ENCODE results near the gene DDX39B. TPM values are rescaled to one million over a fixed set of nuclear protein-coding genes. Genes with fewer than 3 reads are reported as not detected.

DDX39B gene
- total RNA-seq, 1 donor from 2014 or later: 230 TPM

DNA sequence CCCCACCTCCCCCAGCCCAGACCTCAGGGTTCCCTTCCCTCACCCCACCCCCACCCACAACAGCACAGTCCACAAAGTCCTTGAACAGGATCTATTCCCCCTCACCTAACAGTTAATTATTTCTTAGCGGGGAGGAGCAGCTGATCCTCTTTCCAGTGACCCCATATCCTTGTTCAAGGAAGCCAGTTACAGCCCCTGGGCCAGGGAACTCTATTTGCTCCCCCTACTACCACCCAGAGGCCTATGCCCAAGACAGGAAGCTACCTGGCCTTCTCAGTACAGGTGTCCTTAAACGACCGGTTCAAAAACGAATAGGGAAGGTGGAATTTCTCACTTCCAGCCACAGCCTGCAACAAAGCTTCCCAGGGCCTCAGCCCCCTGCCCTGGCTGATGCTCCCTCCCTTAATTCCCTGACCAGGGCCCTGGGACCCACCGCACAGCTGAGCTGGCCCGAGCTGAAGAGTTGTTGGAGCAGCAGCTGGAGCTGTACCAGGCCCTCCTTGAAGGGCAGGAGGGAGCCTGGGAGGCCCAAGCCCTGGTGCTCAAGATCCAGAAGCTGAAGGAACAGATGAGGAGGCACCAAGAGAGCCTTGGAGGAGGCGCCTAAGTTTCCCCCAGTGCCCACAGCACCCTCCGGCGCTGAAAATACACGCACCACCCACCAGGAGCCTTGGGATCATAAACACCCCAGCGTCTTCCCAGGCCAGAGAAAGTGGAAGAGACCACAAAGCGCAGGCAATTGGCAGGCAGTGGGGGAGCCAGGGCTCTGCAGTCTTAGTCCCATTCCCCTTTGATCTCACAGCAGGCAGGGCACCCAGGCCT lies 12.3 kb downstream of the DDX39B start:
- no peak overlapping the region for H3K4me3 Mint-ChIP-seq (ENCODE audit: unreplicated experiment)

DNA sequence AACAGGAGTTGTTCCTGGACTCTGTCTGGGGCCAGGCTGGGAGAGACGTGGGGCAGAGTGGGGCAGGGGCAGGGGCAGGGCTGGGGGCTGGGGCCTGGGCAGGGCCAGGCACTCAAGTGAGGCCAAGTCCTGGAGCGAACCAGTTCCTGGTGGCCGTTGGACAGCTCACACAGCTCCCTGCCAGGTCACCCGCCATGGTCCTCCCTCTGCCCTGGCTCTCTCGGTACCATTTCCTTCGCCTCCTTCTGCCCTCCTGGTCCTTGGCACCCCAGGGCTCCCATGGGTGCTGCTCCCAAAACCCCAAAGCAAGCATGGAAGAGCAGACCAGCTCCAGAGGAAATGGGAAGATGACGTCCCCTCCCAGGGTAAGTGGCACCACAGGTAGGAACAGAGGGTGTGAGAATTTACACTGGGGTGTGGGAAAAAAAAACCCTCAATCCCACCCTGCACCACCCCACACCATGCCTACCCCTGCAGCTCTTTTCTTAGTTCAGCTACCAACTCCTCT lies 12.9 kb downstream of the DDX39B start, which contains the start of gene MCCD1:
TSS of gene MCCD1 (plus strand) at position 142 of the 508 bp plus-strand sequence. CDS start at position 195, 53 bp downstream.
- Mint-ChIP-seq H3K27me3 (ENCODE audit: low read depth) (no peaks in the 10 kb centered on the region), H3K4me3 (ENCODE audit: unreplicated experiment) (no peak within 1 kb of the TSS), H3K36me3 (ENCODE audit: low read depth) (peaks cover 28% of the 10 kb centered on the region), H3K9me3 (ENCODE audit: low read depth) (no peaks in the 10 kb centered on the region), H3K4me1 (ENCODE audit: low read depth) (peaks cover 7% of the 10 kb centered on the region), H3K27ac (ENCODE audit: unreplicated experiment) (peak within 1 kb of the TSS; percentile 81)
- TF ChIP-seq, protein P1, sequence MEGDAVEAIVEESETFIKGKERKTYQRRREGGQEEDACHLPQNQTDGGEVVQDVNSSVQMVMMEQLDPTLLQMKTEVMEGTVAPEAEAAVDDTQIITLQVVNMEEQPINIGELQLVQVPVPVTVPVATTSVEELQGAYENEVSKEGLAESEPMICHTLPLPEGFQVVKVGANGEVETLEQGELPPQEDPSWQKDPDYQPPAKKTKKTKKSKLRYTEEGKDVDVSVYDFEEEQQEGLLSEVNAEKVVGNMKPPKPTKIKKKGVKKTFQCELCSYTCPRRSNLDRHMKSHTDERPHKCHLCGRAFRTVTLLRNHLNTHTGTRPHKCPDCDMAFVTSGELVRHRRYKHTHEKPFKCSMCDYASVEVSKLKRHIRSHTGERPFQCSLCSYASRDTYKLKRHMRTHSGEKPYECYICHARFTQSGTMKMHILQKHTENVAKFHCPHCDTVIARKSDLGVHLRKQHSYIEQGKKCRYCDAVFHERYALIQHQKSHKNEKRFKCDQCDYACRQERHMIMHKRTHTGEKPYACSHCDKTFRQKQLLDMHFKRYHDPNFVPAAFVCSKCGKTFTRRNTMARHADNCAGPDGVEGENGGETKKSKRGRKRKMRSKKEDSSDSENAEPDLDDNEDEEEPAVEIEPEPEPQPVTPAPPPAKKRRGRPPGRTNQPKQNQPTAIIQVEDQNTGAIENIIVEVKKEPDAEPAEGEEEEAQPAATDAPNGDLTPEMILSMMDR (IDR thresholded peaks at IDR 0.05): no peak
- no peak for DNase-seq (ENCODE audit: low spot score)

More for the DNA sequence above, 12.3 kb downstream of the DDX39B start:
- no peak for DNase-seq (ENCODE audit: low spot score)
- H3K9me3 Mint-ChIP-seq (ENCODE audit: low read depth): no peaks in the 10 kb centered on the region
- H3K4me1 Mint-ChIP-seq (ENCODE audit: low read depth): peaks cover 7% of the 10 kb centered on the region
- H3K27me3 Mint-ChIP-seq (ENCODE audit: low read depth): no peaks in the 10 kb centered on the region
- H3K36me3 Mint-ChIP-seq (ENCODE audit: low read depth): peaks cover 30% of the 10 kb centered on the region
- H3K27ac Mint-ChIP-seq (ENCODE audit: unreplicated experiment): no peak overlapping the region
- TF ChIP-seq, protein P1 (IDR thresholded peaks at IDR 0.05): no peak

DNA sequence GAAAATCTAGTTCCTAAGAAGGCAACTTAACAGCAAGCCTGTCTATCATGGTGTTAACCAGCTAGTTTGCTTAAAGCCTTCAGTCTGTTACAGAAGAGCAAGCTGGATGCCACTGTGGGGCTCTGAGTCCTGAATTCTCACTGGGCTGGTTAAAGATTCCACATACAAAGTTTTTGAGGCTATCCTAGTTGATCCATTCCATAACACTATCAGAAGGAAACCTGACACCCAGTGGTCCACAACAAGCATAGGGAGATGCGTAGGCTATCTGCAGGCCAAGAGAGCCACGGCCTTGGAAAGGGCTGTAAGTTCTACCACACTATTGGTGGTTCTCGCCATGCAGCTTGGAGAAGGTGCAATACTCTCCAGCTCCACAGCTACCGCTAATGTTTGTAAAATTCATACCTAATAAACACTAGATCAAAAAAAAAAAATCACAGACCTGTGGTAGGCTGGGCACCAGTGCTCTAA lies 13.5 kb downstream of the DDX39B start:
- Mint-ChIP-seq H3K4me3 (ENCODE audit: unreplicated experiment) (no peak overlapping the region), H3K9me3 (ENCODE audit: low read depth) (no peaks in the 10 kb centered on the region), H3K27ac (ENCODE audit: unreplicated experiment) (peak overlapping the region; percentile 81), H3K36me3 (ENCODE audit: low read depth) (peaks cover 24% of the 10 kb centered on the region), H3K27me3 (ENCODE audit: low read depth) (no peaks in the 10 kb centered on the region), H3K4me1 (ENCODE audit: low read depth) (peaks cover 7% of the 10 kb centered on the region)
- DNase-seq (ENCODE audit: low spot score): no peak
- TF ChIP-seq, protein P1 (IDR thresholded peaks at IDR 0.05): no peak

DNA sequence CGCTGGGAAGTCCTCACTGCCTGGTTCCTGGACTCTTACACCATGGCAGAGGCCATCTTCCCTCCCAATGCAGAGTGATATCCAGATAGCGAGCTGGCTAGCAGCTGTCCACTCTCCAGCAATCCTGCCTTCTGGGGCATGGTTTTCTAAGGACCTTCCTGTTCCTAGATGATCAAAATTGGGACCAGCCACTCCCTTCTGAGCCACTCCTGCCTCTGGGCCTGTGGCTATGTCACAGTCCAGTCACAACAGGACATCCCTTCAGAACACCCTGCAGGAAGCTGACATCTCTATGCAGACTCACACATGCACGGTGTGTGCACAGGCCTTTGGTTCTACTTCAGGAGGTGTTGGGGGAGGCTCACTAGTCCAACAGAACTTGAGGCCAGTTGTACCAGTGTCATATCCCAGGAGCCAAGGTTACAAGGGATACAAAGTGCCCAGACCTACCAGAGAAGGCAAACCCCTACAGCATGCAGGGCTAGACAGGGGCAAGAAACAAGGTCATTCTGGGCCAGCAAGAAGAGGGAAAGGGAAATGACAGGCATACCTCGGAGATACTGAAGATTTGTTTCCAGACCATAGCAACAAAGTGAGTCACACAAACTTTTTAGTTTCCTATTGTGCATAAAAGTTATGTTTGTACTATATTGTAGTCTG lies 15.7 kb downstream of the DDX39B start:
- no peak for DNase-seq (ENCODE audit: low spot score)
- Mint-ChIP-seq H3K9me3 (ENCODE audit: low read depth) (peaks cover 5% of the 10 kb centered on the region), H3K4me3 (ENCODE audit: unreplicated experiment) (no peak overlapping the region), H3K27ac (ENCODE audit: unreplicated experiment) (peak overlapping the region; percentile 4), H3K36me3 (ENCODE audit: low read depth) (peaks cover 15% of the 10 kb centered on the region), H3K27me3 (ENCODE audit: low read depth) (peaks cover 2% of the 10 kb centered on the region), H3K4me1 (ENCODE audit: low read depth) (peaks cover 7% of the 10 kb centered on the region)
- TF ChIP-seq, protein P1 (IDR thresholded peaks at IDR 0.05): no peak

DNA sequence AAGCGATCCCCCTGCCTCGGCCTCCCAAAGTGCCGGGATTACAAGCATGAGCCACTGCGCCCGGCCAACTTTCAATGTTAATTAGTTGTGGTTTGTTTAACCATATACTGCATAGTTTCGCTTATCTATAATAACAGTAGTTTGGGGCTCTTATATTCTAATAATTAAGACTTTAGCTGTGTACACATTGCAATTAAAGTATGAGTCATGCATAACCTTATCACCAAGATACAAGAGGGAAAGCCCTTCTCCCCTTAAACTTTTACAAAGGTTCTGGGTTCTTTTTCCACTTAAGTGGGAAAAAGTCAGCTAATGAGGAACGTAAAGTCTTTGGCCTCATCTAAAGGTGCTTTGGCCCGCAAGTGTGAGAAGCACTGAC lies 16.3 kb downstream of the DDX39B start:
- peaks cover 2% of the 10 kb centered on the region for H3K27me3 Mint-ChIP-seq (ENCODE audit: low read depth)
- peaks cover 7% of the 10 kb centered on the region for H3K4me1 Mint-ChIP-seq (ENCODE audit: low read depth)
- H3K27ac Mint-ChIP-seq (ENCODE audit: unreplicated experiment): no peak overlapping the region
- no peak overlapping the region for H3K4me3 Mint-ChIP-seq (ENCODE audit: unreplicated experiment)
- peaks cover 5% of the 10 kb centered on the region for H3K9me3 Mint-ChIP-seq (ENCODE audit: low read depth)
- TF ChIP-seq, protein P1 (IDR thresholded peaks at IDR 0.05): no peak
- peaks cover 10% of the 10 kb centered on the region for H3K36me3 Mint-ChIP-seq (ENCODE audit: low read depth)
- DNase-seq (ENCODE audit: low spot score): no peak

Measured in chondrocyte (in vitro differentiated cells).